Vagina (tissue), 2 donors: ENCODE results near the gene TP53TG5. TPM values are rescaled to one million over a fixed set of nuclear protein-coding genes. Genes with fewer than 3 reads are reported as not detected.
A peak's percentile ranks its signal among the peaks of the same experiment; 100 is the strongest.

Source experiments
- DNase-seq, 2 donors: peaks; one replicate each; pipeline ENCODE4 v3.0.0-alpha.2; 2017; ENCODE audit errors: extremely low spot score in 2 of 2
- H3K27ac ChIP-seq: fragments of 200-600 bp; sonication (generic); one replicate; pipeline ENCODE4 v1.5.1; 2019
- H3K27me3 ChIP-seq: fragments of 200-600 bp; sonication (generic); one replicate; pipeline ENCODE4 v1.5.1; 2019
- H3K36me3 ChIP-seq, 2 donors: fragments of 200-600 bp; sonication (generic); one replicate each; pipeline ENCODE4 v1.5.1; 2017 to 2019
- H3K4me1 ChIP-seq: fragments of 200-600 bp; sonication (generic); one replicate; pipeline ENCODE4 v1.5.1; 2019
- H3K4me3 ChIP-seq, 2 donors: fragments of 200-600 bp; sonication (generic); 1 replicate in 1 of 2; 2 replicates in 1 of 2; pipeline ENCODE4 v1.5.1; 2016 to 2019
- H3K9me3 ChIP-seq: fragments of 200-600 bp; sonication (generic); one replicate; pipeline ENCODE4 v1.5.1; 2019
- POLR2A ChIP-seq, 2 donors: fragments of 450-650 bp; IDR thresholded peaks; one replicate each; pipeline ENCODE4 v1.6.1; 2017; ENCODE audit warnings: antibody characterized with exemption in 2 of 2, mild to moderate bottlenecking in 2 of 2, moderate library complexity in 2 of 2
- POLR2AphosphoS5 ChIP-seq, 2 donors: sonication (generic); formaldehyde crosslinking; IDR thresholded peaks; one replicate each; pipeline ENCODE4 v1.9.0; 2017; ENCODE audit warnings: antibody characterized with exemption in 2 of 2, mild to moderate bottlenecking in 2 of 2, low read depth in 1 of 2; ENCODE audit not compliant: insufficient read depth in 1 of 2
- intact Hi-C: fragments of 100-400 bp; cut with DNase I; formaldehyde crosslinking; loops from one replicate; pipeline ENCODE4 v1.15.1; 2023
- total RNA-seq: library from RNA; depleted of rRNA; stranded (reverse); fragments of >200 nt; gene quantifications from one replicate; pipeline ENCODE4 v1.2.3, GENCODE V29; 2016
- TF ChIP-seq, protein P1 (sequence below), 3 experiments: fragments of 450-650 bp in 2 of 3; fragments of 200-600 bp in 1 of 3; sonication (generic) in 1 of 3; IDR thresholded peaks; one replicate each; pipeline ENCODE4 v1.5.1; 2017 to 2019; ENCODE audit warnings: antibody characterized with exemption in 3 of 3, mild to moderate bottlenecking in 2 of 3, moderate library complexity in 2 of 3

TP53TG5 gene
- total RNA-seq, 1 donor from 2014 or later, result not detected

DNA sequence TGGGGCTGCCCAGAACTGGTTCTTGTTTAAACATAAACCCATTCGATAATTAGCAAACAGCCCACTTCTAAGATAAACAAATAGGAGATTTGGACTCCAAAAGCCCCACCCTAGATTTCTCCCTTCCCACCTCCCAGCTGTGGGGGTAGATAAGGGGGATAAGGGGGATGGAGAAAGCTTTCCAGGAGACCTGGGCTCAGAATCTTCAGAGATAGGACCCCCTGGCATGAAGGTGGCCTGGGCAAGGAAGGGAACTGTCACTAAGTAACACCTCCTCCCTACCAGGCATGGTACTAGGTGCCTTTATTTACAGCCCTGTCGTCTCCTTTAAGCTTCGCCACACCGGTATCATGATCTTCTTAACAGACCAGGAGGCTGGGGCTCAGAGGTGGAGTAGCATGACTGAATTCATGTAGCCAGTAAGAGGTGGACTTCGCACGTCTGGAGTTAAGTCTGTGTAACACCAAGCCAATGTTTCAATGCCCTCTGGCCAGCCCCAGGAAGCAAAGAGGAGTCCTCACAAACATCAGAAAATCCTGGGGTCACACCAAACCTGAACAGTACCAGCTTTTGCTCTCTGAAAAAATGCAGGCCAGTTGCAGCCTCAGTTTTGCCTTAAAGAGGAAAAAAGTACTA, 34.5 kb downstream of the TP53TG5 start:
- no peaks in the 10 kb centered on the region for H3K27me3 ChIP-seq
- H3K4me1 ChIP-seq, result peaks cover 83% of the 10 kb centered on the region
- no peak for DNase-seq
- TF ChIP-seq POLR2AphosphoS5 (IDR thresholded peaks at IDR 0.05; ENCODE audit: insufficient read depth in 1 of 2, low read depth in 1 of 2) (no peak), POLR2A (IDR thresholded peaks at IDR 0.05) (no peak)
- TF ChIP-seq, protein P1, sequence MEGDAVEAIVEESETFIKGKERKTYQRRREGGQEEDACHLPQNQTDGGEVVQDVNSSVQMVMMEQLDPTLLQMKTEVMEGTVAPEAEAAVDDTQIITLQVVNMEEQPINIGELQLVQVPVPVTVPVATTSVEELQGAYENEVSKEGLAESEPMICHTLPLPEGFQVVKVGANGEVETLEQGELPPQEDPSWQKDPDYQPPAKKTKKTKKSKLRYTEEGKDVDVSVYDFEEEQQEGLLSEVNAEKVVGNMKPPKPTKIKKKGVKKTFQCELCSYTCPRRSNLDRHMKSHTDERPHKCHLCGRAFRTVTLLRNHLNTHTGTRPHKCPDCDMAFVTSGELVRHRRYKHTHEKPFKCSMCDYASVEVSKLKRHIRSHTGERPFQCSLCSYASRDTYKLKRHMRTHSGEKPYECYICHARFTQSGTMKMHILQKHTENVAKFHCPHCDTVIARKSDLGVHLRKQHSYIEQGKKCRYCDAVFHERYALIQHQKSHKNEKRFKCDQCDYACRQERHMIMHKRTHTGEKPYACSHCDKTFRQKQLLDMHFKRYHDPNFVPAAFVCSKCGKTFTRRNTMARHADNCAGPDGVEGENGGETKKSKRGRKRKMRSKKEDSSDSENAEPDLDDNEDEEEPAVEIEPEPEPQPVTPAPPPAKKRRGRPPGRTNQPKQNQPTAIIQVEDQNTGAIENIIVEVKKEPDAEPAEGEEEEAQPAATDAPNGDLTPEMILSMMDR (IDR thresholded peaks at IDR 0.05), result no peak
- intact Hi-C loops, result no loop called here
- peak overlapping the region; percentile 91 for H3K27ac ChIP-seq
- no peaks in the 10 kb centered on the region for H3K9me3 ChIP-seq
- H3K36me3 ChIP-seq, result no peaks in the 10 kb centered on the region
- peak overlapping the region in 1 of 2 donors; percentile 4 for H3K4me3 ChIP-seq

DNA sequence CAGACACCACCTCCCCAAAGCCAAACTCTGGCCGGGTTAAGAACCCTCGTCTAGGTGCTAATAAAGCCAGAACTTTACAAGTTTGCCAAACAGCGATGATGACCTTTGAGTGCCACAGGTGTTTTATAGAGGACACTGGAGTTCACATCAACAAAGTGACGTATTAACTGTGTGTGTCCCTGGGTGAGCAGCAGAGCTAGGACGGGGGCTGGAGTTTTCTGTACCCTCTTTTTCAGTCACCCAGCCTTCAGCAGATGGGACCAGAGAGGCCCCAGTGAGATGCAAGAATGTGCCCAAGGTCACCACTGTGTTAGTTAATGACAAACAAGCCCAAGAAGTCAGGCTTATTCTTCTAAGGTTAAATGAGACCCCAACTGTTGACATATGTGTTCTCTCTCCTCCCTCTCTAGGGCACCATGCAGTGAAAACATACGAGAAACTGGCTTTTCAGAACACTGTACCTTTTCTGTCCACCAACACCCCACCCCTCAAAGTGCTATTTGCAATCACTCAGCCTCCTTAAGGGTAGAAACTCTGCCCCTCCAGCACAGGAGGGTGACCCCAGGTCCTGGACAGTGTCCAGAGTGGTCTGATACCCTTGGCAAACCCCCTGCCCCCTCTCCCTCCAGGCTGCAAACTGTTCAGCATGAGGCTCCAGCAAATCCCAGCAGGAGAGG, 35.1 kb downstream of the TP53TG5 start:
- TF ChIP-seq POLR2A (IDR thresholded peaks at IDR 0.05) (no peak), POLR2AphosphoS5 (IDR thresholded peaks at IDR 0.05; ENCODE audit: insufficient read depth in 1 of 2, low read depth in 1 of 2) (no peak)
- TF ChIP-seq, protein P1 (IDR thresholded peaks at IDR 0.05), result no peak
- no peaks in the 10 kb centered on the region for H3K9me3 ChIP-seq
- DNase-seq, result no peak
- no peaks in the 10 kb centered on the region for H3K27me3 ChIP-seq
- H3K4me1 ChIP-seq, result peaks cover 86% of the 10 kb centered on the region
- no peak overlapping the region for H3K4me3 ChIP-seq
- no peaks in the 10 kb centered on the region for H3K36me3 ChIP-seq
- peak overlapping the region; percentile 91 for H3K27ac ChIP-seq
- intact Hi-C loops, result no loop called here

DNA sequence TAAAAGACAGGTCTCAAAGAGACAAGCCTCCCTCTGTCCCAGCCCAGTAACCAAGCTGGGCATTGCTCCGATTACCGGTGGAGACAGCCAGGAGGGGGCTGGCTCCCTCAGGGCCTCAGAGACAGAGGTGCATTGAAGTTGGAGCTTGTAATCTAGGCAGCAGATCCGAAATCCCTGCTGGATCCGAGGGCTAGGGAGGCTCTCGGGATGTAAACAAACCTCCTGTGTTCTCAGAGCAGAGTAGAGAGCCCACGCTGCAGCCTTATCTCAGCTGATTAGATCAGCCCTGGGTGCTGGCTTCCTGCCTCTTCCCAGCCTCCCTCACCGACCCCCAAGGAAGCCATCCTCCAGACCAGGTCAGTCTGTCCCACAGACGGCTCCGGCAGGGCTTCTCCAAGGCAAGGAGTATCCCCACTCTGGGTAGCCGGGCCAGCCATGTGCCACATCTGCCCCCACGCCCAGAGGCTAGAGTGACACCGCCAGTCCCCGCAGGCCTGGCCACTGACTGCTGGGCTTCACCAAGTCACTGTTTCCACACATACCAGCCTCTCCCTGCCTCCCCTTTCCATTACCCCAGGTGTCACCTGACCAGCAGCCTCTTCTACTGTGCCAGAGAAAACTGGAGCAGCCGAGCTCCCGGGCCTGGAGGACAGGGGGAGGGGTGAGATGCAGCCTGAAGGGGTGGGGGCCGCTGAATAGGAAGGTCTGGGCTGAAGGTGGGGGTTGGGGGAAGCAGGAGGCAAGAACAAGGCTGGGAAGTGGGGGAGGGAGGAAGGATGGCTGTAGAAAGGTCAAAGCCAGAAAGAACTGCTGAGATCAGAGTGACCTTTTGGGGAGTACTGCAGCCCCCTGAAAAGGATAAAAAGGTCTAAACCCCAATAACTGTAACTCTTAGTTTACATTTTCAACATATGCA, 35.9 kb downstream of the TP53TG5 start:
- H3K4me3 ChIP-seq, result peak overlapping the region; percentile 7 to 29
- TF ChIP-seq POLR2A (IDR thresholded peaks at IDR 0.05), result no peak
- TF ChIP-seq, protein P1 (IDR thresholded peaks at IDR 0.05), result no peak
- peak; percentile 37 to 68 for TF ChIP-seq POLR2AphosphoS5 (IDR thresholded peaks at IDR 0.05; ENCODE audit: insufficient read depth in 1 of 2, low read depth in 1 of 2)
- intact Hi-C loops, result no loop called here
- peaks cover 89% of the 10 kb centered on the region for H3K4me1 ChIP-seq
- no peaks in the 10 kb centered on the region for H3K9me3 ChIP-seq
- H3K27ac ChIP-seq, result peak overlapping the region; percentile 91
- H3K36me3 ChIP-seq, result no peaks in the 10 kb centered on the region
- DNase-seq, result no peak
- H3K27me3 ChIP-seq, result no peaks in the 10 kb centered on the region

DNA sequence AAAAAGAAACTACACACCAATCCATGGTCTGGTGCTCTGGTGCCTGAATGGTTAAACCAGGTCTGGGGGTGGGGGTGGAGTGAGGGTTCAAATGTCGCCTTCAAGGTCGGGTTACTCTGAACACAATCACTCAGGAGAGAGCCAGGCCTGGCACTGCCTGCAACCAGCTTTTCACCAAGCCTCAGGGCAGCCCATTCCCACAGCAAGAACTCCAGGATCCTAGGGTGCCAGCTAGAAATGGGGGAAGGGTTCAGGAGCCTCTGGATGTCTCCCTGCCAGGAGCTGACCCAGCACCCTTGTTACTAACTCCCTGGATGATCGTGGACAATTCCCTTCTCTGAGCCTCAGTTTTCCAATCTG, 36.6 kb downstream of the TP53TG5 start:
- Histone ChIP-seq H3K27ac (peak overlapping the region; percentile 91), H3K27me3 (no peaks in the 10 kb centered on the region), H3K9me3 (no peaks in the 10 kb centered on the region), H3K4me1 (peaks cover 89% of the 10 kb centered on the region), H3K36me3 (no peaks in the 10 kb centered on the region), H3K4me3 (no peak overlapping the region)
- intact Hi-C loops, result no loop called here
- TF ChIP-seq POLR2AphosphoS5 (IDR thresholded peaks at IDR 0.05; ENCODE audit: insufficient read depth in 1 of 2, low read depth in 1 of 2), result no peak
- TF ChIP-seq, protein P1 (IDR thresholded peaks at IDR 0.05), result no peak
- TF ChIP-seq POLR2A (IDR thresholded peaks at IDR 0.05), result no peak
- no peak for DNase-seq
